Measurements from ENCODE around the gene SNCG. TPM values are rescaled to one million over a fixed set of nuclear protein-coding genes. Genes with fewer than 3 reads are reported as not detected.
"Not testable (repeated sequence)": the region's sequence is repeated elsewhere in the genome, so short reads cannot be mapped to it uniquely, and the experiment has no call there.

SNCG gene
- polyA plus RNA-seq, 4 donors = 4.8 to 39.2 (median 20.8) TPM

GRCh38 chr10:86944471-86944870 is 13.9 kb upstream of the SNCG start:
- no peak for DNase-seq (ENCODE audit: low read depth in 4 of 4, low spot score in 3 of 4)

GRCh38 chr10:86944907-86945306 is 13.5 kb upstream of the SNCG start:
- DNase-seq (ENCODE audit: low read depth in 4 of 4, low spot score in 3 of 4) = no peak

GRCh38 chr10:86945361-86946212 is 12.8 kb upstream of the SNCG start:
- DNase-seq (ENCODE audit: low read depth in 4 of 4, low spot score in 3 of 4) = no peak

GRCh38 chr10:86946213-86947155 is 11.9 kb upstream of the SNCG start:
- DNase-seq (ENCODE audit: low read depth in 4 of 4, low spot score in 3 of 4) = no peak

- DNase-seq (ENCODE audit: low read depth in 4 of 4, low spot score in 3 of 4) = not testable (repeated sequence)
Observed at GRCh38 chr10:86947806-86948205, 10.6 kb upstream of the SNCG start.

GRCh38 chr10:86950349-86950748 is 8.1 kb upstream of the SNCG start:
- DNase-seq (ENCODE audit: low read depth in 4 of 4, low spot score in 3 of 4) = no peak

GRCh38 chr10:86951184-86951761 is 7.1 kb upstream of the SNCG start:
- no peak for DNase-seq (ENCODE audit: low read depth in 4 of 4, low spot score in 3 of 4)

GRCh38 chr10:86952106-86952505 is 6.3 kb upstream of the SNCG start:
- no peak for DNase-seq (ENCODE audit: low read depth in 4 of 4, low spot score in 3 of 4)

- DNase-seq (ENCODE audit: low read depth in 4 of 4, low spot score in 3 of 4) = not testable (repeated sequence)
Observed at GRCh38 chr10:86952697-86953096, 5.7 kb upstream of the SNCG start.

- peak in 1 of 4 donors; percentile 60 for DNase-seq (ENCODE audit: low read depth in 4 of 4, low spot score in 3 of 4)
Observed at GRCh38 chr10:86953747-86954680, 4.4 kb upstream of the SNCG start.

- no peak for DNase-seq (ENCODE audit: low read depth in 4 of 4, low spot score in 3 of 4)
Observed at GRCh38 chr10:86954681-86955500, 3.5 kb upstream of the SNCG start.

- DNase-seq (ENCODE audit: low read depth in 4 of 4, low spot score in 3 of 4) = no peak
Observed at GRCh38 chr10:86955501-86956194, 2.8 kb upstream of the SNCG start.

- DNase-seq (ENCODE audit: low read depth in 4 of 4, low spot score in 3 of 4) = no peak
Observed at GRCh38 chr10:86956195-86956847, 2.1 kb upstream of the SNCG start.

GRCh38 chr10:86956848-86957448 is 1.5 kb upstream of the SNCG start:
- DNase-seq (ENCODE audit: low read depth in 4 of 4, low spot score in 3 of 4) = no peak

GRCh38 chr10:86957471-86958115 is 806 bp upstream of the SNCG start, which contains the start of gene MMRN2:
MMRN2 (minus strand) TSS chr10:86957615; CDS start chr10:86957541, 74 bp downstream.
- DNase-seq (ENCODE audit: low read depth in 4 of 4, low spot score in 3 of 4) = no peak

- DNase-seq (ENCODE audit: low read depth in 4 of 4, low spot score in 3 of 4) = no peak
Observed at GRCh38 chr10:86958901-86959736, 720 bp downstream of the SNCG start.

All from left renal pelvis (tissue), 4 donors.